BLaER1 (cell line): ENCODE results near the gene COLEC12.

Source experiments
- H3K27ac ChIP-seq: shearing (Covaris generic); formaldehyde crosslinking; 2 replicates; pipeline ENCODE4 v1.8.1; 2022
- H3K27me3 ChIP-seq: shearing (Covaris generic); formaldehyde crosslinking; 2 replicates; pipeline ENCODE4 v1.8.1; 2022
- H3K36me3 ChIP-seq: shearing (Covaris generic); formaldehyde crosslinking; 2 replicates; pipeline ENCODE4 v1.8.1; 2022
- H3K4me1 ChIP-seq: shearing (Covaris generic); formaldehyde crosslinking; 2 replicates; pipeline ENCODE4 v1.8.1; 2022
- H3K4me2 ChIP-seq: shearing (Covaris generic); formaldehyde crosslinking; 2 replicates; pipeline ENCODE4 v1.8.1; 2022
- H3K4me3 ChIP-seq: shearing (Covaris generic); formaldehyde crosslinking; 2 replicates; pipeline ENCODE4 v1.8.1; 2022
- H3K9ac ChIP-seq: shearing (Covaris generic); formaldehyde crosslinking; 2 replicates; pipeline ENCODE4 v1.8.1; 2022
- H3K9me3 ChIP-seq: shearing (Covaris generic); formaldehyde crosslinking; 2 replicates; pipeline ENCODE4 v1.8.1; 2022
- H4K20me1 ChIP-seq: shearing (Covaris generic); formaldehyde crosslinking; 2 replicates; pipeline ENCODE4 v1.8.1; 2022
- Cebpa-rat ChIP-seq: shearing (Covaris generic); IDR thresholded peaks from 2 replicates; pipeline ENCODE4 v1.8.1; 2022

Gene COLEC12

GRCh38 chr18:382423-382984, 118.0 kb downstream of the COLEC12 start:
- Histone ChIP-seq H3K9ac (no peak overlapping the region), H3K27me3 (no peaks in the 10 kb centered on the region), H3K9me3 (peaks cover 28% of the 10 kb centered on the region), H3K36me3 (no peaks in the 10 kb centered on the region), H3K4me1 (peaks cover 37% of the 10 kb centered on the region), H3K4me3 (no peak overlapping the region), H4K20me1 (no peaks in the 10 kb centered on the region), H3K27ac (no peak overlapping the region), H3K4me2 (no peak overlapping the region)
- TF ChIP-seq Cebpa-rat, result no peak

- Histone ChIP-seq H3K36me3 (no peaks in the 10 kb centered on the region), H3K9ac (no peak overlapping the region)
- no peak for TF ChIP-seq Cebpa-rat
These were observed 120.7 kb downstream of the COLEC12 start for GRCh38 chr18:379681-380330.

GRCh38 chr18:378079-378478, 122.4 kb downstream of the COLEC12 start:
- peaks cover 82% of the 10 kb centered on the region for H3K4me1 ChIP-seq
- H3K4me2 ChIP-seq, result peak overlapping the region; percentile 86
- no peaks in the 10 kb centered on the region for H3K36me3 ChIP-seq
- no peaks in the 10 kb centered on the region for H3K27me3 ChIP-seq
- H3K9me3 ChIP-seq, result no peaks in the 10 kb centered on the region
- no peak overlapping the region for H3K9ac ChIP-seq
- no peaks in the 10 kb centered on the region for H4K20me1 ChIP-seq
- no peak overlapping the region for H3K4me3 ChIP-seq
- H3K27ac ChIP-seq, result no peak overlapping the region
- TF ChIP-seq Cebpa-rat, result no peak

More at GRCh38 chr18:379681-380330, 120.7 kb downstream of the COLEC12 start:
- H3K4me3 ChIP-seq, result no peak overlapping the region
- H3K27me3 ChIP-seq, result no peaks in the 10 kb centered on the region
- no peaks in the 10 kb centered on the region for H4K20me1 ChIP-seq
- peak overlapping the region; percentile 86 for H3K4me2 ChIP-seq
- H3K27ac ChIP-seq, result peak overlapping the region; percentile 29; the same call in 1 of the 2 replicates
- H3K9me3 ChIP-seq, result peaks cover 16% of the 10 kb centered on the region
- peaks cover 64% of the 10 kb centered on the region for H3K4me1 ChIP-seq

GRCh38 chr18:377088-377487, 123.4 kb downstream of the COLEC12 start:
- peak overlapping the region; percentile 30; the same call in 1 of the 2 replicates for H3K9ac ChIP-seq
- TF ChIP-seq Cebpa-rat, result no peak
- peak overlapping the region; percentile 78 for H3K27ac ChIP-seq
- H3K36me3 ChIP-seq, result no peaks in the 10 kb centered on the region
- no peaks in the 10 kb centered on the region for H4K20me1 ChIP-seq
- H3K27me3 ChIP-seq, result no peaks in the 10 kb centered on the region
- H3K4me3 ChIP-seq, result no peak overlapping the region
- peak overlapping the region; percentile 86 for H3K4me2 ChIP-seq
- no peaks in the 10 kb centered on the region for H3K9me3 ChIP-seq
- H3K4me1 ChIP-seq, result peaks cover 92% of the 10 kb centered on the region

GRCh38 chr18:376311-376710, 124.2 kb downstream of the COLEC12 start:
- Histone ChIP-seq H3K4me1 (peaks cover 99% of the 10 kb centered on the region), H3K4me3 (0 out of 2 replicates have a peak overlapping the region, but pooled peaks have one; percentile 3), H4K20me1 (no peaks in the 10 kb centered on the region), H3K9ac (peak overlapping the region; percentile 30; the same call in 1 of the 2 replicates), H3K27me3 (no peaks in the 10 kb centered on the region), H3K27ac (peak overlapping the region; percentile 78), H3K36me3 (no peaks in the 10 kb centered on the region), H3K4me2 (peak overlapping the region; percentile 86), H3K9me3 (no peaks in the 10 kb centered on the region)
- TF ChIP-seq Cebpa-rat, result no peak

GRCh38 chr18:374721-375168, 125.8 kb downstream of the COLEC12 start:
- no peaks in the 10 kb centered on the region for H3K36me3 ChIP-seq
- H3K9ac ChIP-seq, result peak overlapping the region; percentile 45; the same call in 1 of the 2 replicates
- no peaks in the 10 kb centered on the region for H3K9me3 ChIP-seq
- H3K27me3 ChIP-seq, result no peaks in the 10 kb centered on the region
- peak overlapping the region; percentile 78 for H3K27ac ChIP-seq
- no peaks in the 10 kb centered on the region for H4K20me1 ChIP-seq
- peaks cover 100% of the 10 kb centered on the region for H3K4me1 ChIP-seq
- peak overlapping the region; percentile 20; the same call in 1 of the 2 replicates for H3K4me3 ChIP-seq
- H3K4me2 ChIP-seq, result peak overlapping the region; percentile 86
- TF ChIP-seq Cebpa-rat, result no peak

- no peaks in the 10 kb centered on the region for H3K9me3 ChIP-seq
- no peaks in the 10 kb centered on the region for H4K20me1 ChIP-seq
- H3K36me3 ChIP-seq, result no peaks in the 10 kb centered on the region
- TF ChIP-seq Cebpa-rat, result no peak
- no peak overlapping the region for H3K9ac ChIP-seq
- H3K4me1 ChIP-seq, result peaks cover 100% of the 10 kb centered on the region
- peak overlapping the region; percentile 7; the same call in 1 of the 2 replicates for H3K27ac ChIP-seq
- H3K4me2 ChIP-seq, result peak overlapping the region; percentile 86
- H3K27me3 ChIP-seq, result no peaks in the 10 kb centered on the region
- H3K4me3 ChIP-seq, result no peak overlapping the region
These were observed 126.7 kb downstream of the COLEC12 start for GRCh38 chr18:373780-374179.

GRCh38 chr18:371609-371982, 128.9 kb downstream of the COLEC12 start:
- Histone ChIP-seq H3K4me1 (peaks cover 80% of the 10 kb centered on the region), H3K4me2 (peak overlapping the region; percentile 86), H3K9ac (peak overlapping the region; percentile 55), H3K36me3 (no peaks in the 10 kb centered on the region), H3K27ac (peak overlapping the region; percentile 64), H3K27me3 (no peaks in the 10 kb centered on the region), H3K4me3 (no peak overlapping the region), H4K20me1 (no peaks in the 10 kb centered on the region), H3K9me3 (no peaks in the 10 kb centered on the region)
- TF ChIP-seq Cebpa-rat, result no peak

GRCh38 chr18:370751-371608, 129.5 kb downstream of the COLEC12 start:
- Histone ChIP-seq H3K4me1 (peaks cover 80% of the 10 kb centered on the region), H3K9ac (peak overlapping the region; percentile 55), H3K27me3 (no peaks in the 10 kb centered on the region), H3K4me3 (no peak overlapping the region), H3K36me3 (no peaks in the 10 kb centered on the region), H3K27ac (peak overlapping the region; percentile 64), H3K9me3 (no peaks in the 10 kb centered on the region), H4K20me1 (no peaks in the 10 kb centered on the region), H3K4me2 (peak overlapping the region; percentile 86)
- no peak for TF ChIP-seq Cebpa-rat
